GM13976 (cell line): ENCODE results near the gene KLHL28.

ENCODE experiments used
- DNase-seq: peaks from one replicate; pipeline ENCODE4 v3.0.0; 2012; ENCODE audit warnings: low spot score
- CTCF ChIP-seq: IDR thresholded peaks from 2 replicates; pipeline ENCODE4 v1.5.1; 2012; ENCODE audit warnings: borderline replicate concordance, mild to moderate bottlenecking; ENCODE audit not compliant: insufficient read depth; ENCODE audit errors: extremely low read depth, missing control alignments, control extremely low read depth
- in situ Hi-C: fragments of 300-500 bp; cut with MboI; formaldehyde crosslinking; loops from one replicate; pipeline ENCODE4 v1.12.0; 2022; ENCODE audit warnings: low sequenced_read_pairs, mixed read lengths, inconsistent platforms; ENCODE audit not compliant: unreplicated experiment

The KLHL28 gene

GRCh38 chr14:44940944-44941343 is 20.8 kb downstream of the KLHL28 start:
- DNase-seq: no peak
- no peak for TF ChIP-seq CTCF
- in situ Hi-C loops: no loop called here

DNA sequence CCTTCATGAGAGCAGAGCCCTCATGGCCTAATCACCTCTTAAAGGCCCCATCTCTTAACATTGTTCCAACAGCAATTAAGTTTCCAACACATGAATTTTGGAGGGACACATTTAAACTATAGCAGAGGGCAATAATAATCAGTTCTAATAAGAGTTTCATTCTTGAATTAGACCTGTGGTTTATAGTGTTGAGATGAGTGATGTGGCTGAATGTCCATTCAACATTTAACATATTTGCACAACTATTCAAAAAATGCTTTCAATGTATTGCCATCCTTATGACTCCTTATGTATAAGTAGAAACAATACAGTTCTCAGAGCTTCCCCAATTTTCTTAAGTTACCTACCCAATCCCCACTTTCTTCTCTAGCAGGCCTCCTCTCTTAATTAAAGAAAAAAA is 21.5 kb downstream of the KLHL28 start:
- in situ Hi-C loops: no loop called here
- DNase-seq: no peak

DNA sequence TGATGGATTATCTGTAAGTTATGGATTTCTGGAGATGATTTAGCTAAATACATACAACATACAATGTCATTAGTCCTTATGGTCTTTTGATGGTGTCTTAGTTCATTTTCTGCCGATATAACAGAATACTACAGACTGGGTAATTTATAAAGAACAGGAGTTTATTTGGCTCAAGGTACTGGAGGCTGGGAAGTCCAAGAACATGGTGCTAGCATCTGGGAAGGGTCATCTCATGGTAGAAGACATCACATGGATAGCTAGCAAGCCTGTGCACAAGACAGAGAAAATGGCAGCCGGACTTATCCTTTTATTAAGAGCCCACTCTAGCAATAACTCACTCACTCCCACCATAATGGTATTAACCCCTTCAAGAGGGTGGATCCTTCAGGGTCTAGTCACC is 24.2 kb downstream of the KLHL28 start:
- in situ Hi-C loops: no loop called here
- DNase-seq: no peak
- no peak for TF ChIP-seq CTCF

More for the DNA sequence above, 21.5 kb downstream of the KLHL28 start:
- no peak for TF ChIP-seq CTCF

DNA sequence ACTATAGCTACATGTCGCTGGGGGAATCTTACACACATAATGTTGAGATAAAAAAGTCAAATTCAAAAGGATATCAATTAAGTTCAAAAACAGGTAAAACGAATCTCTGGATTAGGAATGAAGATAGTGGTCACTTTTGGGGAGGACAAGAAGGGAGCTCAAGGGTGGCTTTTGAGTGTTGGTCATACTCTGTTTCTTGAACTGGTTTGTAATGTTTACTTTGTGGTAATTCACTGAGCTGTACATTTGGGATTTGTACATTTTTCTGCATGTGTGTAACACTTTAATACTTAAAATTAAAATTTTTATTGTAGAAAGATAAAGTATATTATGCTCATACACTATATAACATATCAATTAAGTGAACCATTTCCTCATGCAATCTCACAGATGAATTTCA is 26.6 kb downstream of the KLHL28 start:
- TF ChIP-seq CTCF: no peak
- no peak for DNase-seq
- in situ Hi-C loops: no loop called here

DNA sequence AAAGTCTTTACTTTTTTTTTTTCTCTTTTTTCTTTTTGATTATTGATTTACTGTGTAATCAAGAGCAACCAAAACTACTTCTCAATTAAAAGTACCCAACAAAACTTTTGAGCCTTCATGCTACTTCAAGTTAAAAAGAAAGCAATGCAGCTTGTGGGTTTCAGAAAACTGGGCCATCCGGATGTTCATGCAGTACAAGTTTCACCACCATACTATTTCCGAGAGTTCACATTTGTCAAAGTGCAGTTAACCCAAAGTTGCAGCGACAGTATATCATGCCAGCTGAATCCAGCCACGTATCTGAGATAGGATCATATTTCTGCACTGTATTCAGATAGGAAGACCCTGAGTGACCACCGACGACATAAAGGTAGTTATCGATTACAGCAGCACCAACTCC is 33.0 kb downstream of the KLHL28 start:
- DNase-seq: no peak
- in situ Hi-C loops: no loop called here
- no peak for TF ChIP-seq CTCF

GRCh38 chr14:44914849-44915248 is 46.9 kb downstream of the KLHL28 start:
- no peak for TF ChIP-seq CTCF
- in situ Hi-C loops: loop anchor here (10.0 kb wide), 1 partner anchor 350 kb away; no protein-coding TSS in a partner anchor
- DNase-seq: no peak

DNA sequence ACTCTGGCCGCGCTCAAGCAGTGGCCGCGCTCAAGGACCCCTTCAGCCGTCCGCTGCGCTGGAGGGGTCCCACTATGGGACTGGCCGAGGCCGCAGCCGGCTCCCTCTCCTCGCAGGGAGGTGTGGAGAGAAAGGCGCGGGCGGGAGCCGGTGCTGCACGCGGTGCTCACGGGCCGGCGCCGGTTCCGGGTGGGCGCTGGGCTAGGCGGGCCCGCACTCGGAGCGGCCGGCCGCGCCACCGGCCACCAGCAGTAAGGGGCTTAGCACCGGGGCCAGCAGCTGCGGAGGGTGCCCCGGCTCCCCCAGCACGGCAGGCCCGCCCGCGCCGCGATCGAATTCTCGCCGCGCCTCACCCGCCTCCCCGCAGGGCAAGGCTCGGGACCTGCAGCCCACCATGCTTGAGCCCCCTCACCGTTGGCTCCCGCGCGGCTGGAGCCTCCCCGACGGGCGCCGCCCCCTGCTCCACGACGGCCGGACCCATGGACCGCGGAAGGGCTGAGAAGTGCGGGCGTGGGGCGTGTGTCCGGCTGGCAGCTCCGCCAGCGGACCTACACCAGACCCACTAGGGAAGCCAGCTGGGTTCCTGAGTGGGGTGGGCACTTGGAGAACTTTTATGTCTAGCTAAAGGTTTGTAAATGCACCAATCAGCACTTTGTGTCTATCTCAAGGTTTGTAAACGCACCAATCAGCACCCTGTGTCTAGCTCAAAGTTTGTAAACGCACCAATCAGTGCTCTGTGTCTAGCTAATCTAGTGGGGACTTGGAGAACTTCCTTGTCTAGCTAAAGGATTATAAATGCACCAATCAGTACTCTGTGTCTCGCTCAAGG is 49.5 kb downstream of the KLHL28 start:
- in situ Hi-C loops: loop anchor here (10.0 kb wide), 1 partner anchor 353 kb away; no protein-coding TSS in a partner anchor
- no peak for DNase-seq

More for the DNA sequence above, 49.5 kb downstream of the KLHL28 start:
- no peak for TF ChIP-seq CTCF
